AG10803 (cell line): ENCODE results near the gene TOR2A.

Source experiments
- DNase-seq: peaks from one replicate; pipeline ENCODE4 v3.0.0; 2010; ENCODE audit warnings: low read depth
- H3K4me3 ChIP-seq: 2 replicates; pipeline ENCODE4 v1.5.1; 2011; ENCODE audit warnings: mild to moderate bottlenecking, low read length, control low read depth
- CTCF ChIP-seq: conservative IDR thresholded peaks from 2 replicates; pipeline ENCODE4 v1.5.1; 2011; ENCODE audit warnings: mild to moderate bottlenecking, low read length, control low read depth, inconsistent platforms

Gene TOR2A

GRCh38 chr9:127720031-127720864 is 14.8 kb downstream of the TOR2A start:
- TF ChIP-seq CTCF: no peak
- DNase-seq: no peak
- H3K4me3 ChIP-seq: no peak overlapping the region

GRCh38 chr9:127717766-127718165 is 17.3 kb downstream of the TOR2A start:
- DNase-seq: no peak
- no peak for TF ChIP-seq CTCF
- no peak overlapping the region for H3K4me3 ChIP-seq

- no peak for TF ChIP-seq CTCF
- no peak for DNase-seq
- H3K4me3 ChIP-seq: peak overlapping the region; percentile 87
Observed at GRCh38 chr9:127716412-127716811, 18.7 kb downstream of the TOR2A start.

- H3K4me3 ChIP-seq: peak within 1 kb of the TSS; percentile 87
- TF ChIP-seq CTCF: no peak
- peak; percentile 94 for DNase-seq
Observed at GRCh38 chr9:127715470-127716337, 19.4 kb downstream of the TOR2A start, which contains the start of the genes PTRH1 and TTC16. TSS of gene PTRH1 (minus strand) at chr9:127715663. CDS start at chr9:127715639, 24 bp downstream. TSS of gene TTC16 (plus strand) at chr9:127716079. CDS start at chr9:127716146, 67 bp downstream.

GRCh38 chr9:127714951-127715469 is 20.1 kb downstream of the TOR2A start:
- DNase-seq: no peak
- no peak for TF ChIP-seq CTCF
- peak overlapping the region; percentile 87 for H3K4me3 ChIP-seq

GRCh38 chr9:127714020-127714750 is 20.9 kb downstream of the TOR2A start:
- peak overlapping the region; percentile 87 for H3K4me3 ChIP-seq
- no peak for TF ChIP-seq CTCF
- no peak for DNase-seq
